COLO668 (cell line): ENCODE data around the gene ODAD3.
A peak's percentile ranks its signal among the peaks of the same experiment; 100 is the strongest.
"Not testable (repeated sequence)": the region's sequence is repeated elsewhere in the genome, so short reads cannot be mapped to it uniquely, and the experiment has no call there.

ENCODE experiments used
- DNase-seq: peaks from one replicate; lab custom pipeline; 2025; ENCODE audit not compliant: unreplicated experiment; lab: John Stamatoyannopoulos, UW

ODAD3 gene

DNA sequence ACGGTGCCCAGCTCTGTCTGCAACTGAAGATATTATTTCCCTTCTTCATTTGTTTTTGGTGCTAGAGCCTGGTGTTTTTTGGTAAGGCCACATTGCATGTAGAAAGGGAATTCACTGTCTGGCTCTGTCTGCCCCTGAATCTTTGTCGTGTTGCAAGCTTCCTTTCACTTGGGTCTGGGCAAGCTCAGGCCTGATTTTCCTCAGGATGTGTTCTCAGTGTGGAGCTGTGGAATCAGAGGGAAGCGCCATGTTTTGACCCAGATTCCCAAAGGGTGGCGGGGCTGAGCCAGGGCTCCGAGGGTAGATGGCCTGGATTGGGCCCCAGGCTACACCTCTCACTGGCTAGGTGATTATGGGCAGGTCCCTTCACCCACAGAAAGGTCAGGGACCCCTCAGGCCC lies 9.1 kb upstream of the ODAD3 start:
- no peak for DNase-seq

DNA sequence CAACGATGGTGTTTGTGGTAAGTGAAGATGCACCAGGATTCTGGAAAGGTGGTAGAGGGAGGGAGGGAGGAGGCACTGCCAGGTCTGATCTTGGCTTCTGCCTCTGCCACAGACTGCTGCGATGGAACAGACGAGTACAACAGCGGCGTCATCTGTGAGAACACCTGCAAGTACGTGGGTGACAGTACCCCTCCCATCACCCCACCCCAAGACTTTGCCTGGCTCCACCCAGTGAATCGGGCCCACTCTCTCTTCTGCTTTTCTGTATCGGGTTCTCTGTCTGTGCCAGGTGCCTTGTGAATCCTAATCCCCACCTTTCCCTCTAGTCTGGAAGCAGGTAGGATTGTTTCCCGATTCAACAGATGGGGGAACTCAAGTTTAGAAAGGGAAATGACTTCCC lies 3.0 kb upstream of the ODAD3 start:
- no peak for DNase-seq

DNA sequence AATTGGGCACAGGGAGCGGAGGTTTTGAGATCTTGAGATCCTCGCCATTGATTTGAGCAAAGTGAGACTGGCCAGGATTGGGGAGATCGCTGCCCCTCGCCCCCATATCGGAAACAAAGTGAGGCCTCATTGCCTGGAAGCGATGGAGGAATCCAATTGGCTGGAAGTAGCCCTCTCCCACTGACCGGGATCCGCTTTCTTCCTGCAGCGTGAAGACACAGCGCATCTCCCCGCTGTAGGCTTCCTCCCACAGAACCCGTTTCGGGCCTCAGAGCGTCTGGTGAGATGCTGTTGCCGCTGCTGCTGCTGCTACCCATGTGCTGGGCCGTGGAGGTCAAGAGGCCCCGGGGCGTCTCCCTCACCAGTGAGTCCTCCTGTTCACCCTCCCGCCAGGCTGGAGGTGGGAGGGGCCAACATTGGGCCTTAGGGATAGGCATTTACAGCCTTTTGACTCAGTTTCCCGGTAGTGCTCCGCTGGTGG lies 952 bp upstream of the ODAD3 start:
- DNase-seq, result peak; percentile 30

DNA sequence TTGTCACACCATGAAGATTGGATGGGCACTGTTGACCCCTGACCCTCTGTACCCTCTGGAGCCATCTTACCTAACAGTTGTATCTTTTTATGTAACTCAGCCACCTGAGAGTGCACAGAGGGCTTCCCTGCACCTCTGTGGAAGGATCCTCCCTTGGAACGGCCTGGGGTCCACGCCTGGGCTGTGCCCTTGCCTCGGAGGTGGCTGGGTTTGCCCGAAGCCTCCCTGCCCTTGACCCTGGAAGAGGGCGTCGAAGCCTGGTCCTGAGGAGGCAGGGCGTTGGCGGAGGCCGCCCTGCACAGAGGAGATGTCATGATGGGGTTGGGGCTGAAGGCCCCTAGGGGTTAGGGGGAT lies 241 bp downstream of the ODAD3 start:
- no peak for DNase-seq

DNA sequence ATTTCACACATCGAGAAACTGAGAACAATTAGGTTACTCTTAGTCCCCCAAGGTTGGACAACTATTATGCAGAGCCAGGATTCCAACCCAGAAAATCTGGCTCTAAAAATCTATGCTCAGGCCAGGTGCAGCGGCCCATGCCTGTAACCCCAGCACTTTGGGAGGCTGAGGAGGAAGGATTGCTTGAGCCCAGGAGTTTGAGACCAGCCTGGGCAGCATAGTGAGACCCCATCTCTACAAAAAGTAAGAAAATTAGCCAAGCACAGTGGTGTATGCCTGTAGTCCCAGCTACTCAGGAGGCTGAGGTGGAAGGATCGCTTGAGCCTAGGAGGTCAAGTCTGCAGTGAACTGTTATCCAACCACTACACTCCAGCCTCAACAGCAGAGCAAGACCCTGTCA lies 1.4 kb downstream of the ODAD3 start:
- not testable (repeated sequence) for DNase-seq

DNA sequence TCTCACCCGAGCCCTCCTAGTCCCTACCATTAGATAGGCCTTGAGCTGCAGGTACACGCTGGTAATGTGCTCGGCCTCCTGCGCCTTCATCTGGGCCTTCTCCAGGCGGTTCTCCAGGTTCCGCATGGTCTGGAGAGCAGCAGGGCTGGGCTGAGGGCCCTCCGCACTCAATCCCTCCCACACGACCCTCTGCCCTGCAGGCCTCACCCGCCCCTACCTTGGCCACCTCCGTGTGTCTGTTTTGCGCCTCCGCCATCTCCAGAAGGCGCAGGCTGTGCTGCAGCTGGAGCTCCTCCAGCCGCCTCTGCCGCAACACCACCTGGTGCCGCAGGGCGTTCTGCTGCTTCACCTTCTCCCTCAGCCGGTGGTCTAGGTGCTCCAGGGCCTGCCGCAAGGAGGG lies 8.3 kb downstream of the ODAD3 start:
- DNase-seq, result no peak

DNA sequence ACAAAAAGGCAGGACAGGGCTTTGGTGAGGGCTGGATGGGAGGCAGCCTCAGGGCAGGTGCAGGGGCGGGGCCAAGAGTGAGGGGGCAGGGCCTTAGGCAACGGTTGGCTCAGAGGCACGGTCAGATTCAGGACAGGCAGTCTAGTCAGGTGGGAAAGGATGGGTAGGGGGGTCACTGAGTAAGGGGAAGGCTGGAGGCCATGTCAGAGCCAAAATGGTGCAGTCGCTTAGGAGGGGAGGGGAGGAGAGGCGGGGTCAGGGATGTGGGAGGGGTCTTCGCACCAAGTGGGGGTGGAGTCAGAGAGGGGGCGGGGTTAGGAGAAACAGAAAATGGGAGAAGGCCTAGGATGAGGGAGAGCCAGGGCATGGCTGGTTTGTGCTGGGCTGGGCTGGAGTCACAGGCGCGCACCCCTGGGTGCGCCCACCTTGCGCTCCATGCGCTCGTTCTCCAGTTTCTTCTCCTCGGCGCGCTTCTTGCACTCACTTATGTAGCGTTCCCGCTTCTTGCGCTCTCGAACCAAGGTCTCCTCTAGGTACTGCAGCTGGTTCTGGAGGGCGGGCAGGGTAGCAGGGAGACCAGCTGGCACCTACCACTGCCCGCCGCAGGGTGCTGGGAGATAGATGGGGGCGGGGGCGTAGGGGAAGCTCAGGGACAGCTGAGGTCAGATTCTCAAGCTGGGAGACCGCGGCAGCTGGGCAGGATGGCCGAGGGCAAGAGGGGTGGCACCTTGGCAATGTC lies 9.0 kb downstream of the ODAD3 start:
- DNase-seq, result peak; percentile 18

DNA sequence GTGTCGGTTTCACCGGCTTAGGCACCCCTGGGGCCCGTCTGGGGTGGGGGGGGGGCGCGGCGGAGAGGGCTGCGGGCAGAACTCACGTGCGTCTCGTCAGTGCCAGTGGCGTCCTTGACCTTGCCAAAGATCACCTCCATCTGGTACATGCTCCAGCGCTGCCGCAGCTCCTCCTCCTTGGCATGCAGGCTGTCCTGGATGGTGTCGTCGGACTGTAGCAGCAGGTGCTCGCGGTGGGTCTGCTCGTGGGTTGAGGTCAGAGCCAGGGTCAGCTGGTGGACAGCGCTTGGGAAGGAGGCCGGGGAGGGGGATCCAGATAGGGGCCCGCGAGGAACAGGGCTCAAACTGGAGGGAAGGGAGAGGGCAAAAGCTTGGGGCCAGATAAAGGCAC lies 11.1 kb downstream of the ODAD3 start:
- no peak for DNase-seq

DNA sequence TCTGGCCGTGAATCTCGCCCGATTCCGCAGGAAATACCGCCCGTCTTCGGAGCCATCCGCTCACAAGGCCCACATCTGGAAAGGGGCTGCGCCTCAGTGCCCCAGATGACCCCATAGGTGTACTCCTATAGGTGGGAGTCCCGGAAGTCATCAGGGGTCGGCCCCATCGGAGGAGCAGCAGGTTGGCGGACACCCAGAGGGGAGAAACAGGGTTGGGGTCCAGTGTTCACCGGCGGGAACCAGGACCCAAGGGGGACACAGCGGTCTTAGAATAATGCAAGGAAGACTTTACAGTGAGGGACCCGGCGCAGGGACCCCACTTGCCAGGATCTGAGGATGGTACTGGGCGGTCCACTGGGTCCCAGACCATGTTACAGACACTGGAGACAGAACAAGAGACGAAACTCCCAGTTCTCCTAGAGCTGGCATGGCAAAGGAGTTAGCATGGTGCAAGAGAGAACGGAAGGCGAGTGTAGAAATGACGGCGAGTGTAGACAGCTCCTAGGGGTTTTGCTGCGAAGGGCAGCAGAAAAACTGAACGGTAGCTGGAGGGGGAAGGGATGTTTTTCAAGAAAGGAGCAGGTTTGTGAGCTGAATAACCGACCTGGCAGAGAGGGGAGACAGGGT lies 11.6 kb downstream of the ODAD3 start:
- DNase-seq, result no peak

DNA sequence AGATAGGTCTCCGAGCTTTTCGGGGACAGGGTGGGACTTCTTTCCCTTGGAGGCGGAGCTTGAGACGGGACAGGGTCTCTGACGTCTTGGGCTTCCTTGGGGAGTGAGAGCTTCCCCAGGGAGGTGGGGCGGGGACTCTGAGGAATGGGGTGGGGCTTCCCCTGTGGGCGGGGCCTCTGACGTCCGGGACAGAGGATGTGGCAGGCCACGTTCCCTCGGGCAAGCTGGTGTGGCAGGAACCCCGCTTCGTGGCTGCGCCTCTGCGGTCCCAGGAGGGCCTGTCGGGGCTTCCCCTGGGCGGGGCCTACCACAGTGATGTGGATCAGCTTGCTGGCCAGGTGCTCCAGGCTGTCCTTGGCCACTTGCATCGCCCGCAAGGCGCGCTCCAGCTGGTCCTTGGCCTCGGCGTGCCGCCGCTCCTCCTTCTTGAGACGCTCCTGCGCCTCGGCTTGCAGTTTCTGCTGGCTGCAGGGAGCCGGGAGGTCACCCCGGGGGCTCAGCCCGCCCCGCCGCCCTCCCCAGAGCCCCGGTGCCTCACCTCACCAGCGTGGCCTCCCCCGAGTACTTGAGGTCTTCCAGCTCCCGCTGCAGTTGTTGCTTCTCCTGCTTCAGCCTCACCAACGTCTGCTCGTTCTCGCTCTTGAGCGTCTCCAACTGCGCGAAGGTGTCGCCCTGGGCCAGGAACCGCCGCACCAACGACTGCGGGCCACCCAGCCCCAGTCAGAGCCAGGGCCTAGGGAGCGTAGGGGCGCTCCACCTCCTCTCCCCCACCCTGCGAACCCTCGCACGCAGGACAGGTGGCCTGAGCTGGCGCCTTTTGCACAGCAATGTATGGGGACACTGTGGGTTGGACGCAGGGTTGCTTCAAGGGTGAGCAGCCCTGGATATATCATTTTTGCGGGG lies 12.5 kb downstream of the ODAD3 start:
- peak; percentile 86 for DNase-seq

DNA sequence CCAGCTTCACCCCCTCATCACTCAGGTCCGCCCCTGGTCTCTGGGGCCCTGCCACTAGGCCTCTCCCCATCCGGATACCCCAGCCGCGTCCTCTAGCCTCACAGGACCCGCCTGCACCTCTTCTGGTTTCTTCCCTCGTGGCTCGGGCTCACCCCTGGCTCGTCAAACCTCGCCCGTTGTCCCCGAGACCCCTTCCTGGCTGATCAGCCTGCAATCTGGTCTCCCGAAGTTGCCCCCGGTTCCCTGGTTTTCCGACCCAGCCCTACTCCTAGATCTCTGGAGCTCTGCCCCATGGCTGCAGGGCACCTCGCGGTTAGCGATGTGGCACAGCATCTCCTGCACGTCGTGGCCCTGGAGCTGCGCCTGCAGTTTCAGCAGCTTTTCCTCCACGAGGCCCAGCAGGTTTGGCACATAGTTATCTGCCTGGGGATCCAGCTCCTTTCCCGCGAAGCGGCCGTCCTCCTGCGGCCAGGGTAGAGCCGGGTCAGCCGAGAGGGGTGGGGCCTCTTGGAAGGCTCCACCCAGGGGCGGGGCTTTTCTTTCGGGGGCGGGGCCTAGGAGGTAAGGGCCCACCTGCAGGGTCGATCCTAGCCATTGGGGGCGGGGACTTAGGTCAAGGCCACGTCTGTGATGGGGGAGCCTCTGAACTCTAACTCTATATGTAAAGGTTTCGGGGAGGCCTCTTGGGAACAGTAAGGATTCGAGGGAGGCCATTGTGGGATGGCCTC lies 13.4 kb downstream of the ODAD3 start:
- DNase-seq, result peak; percentile 66

DNA sequence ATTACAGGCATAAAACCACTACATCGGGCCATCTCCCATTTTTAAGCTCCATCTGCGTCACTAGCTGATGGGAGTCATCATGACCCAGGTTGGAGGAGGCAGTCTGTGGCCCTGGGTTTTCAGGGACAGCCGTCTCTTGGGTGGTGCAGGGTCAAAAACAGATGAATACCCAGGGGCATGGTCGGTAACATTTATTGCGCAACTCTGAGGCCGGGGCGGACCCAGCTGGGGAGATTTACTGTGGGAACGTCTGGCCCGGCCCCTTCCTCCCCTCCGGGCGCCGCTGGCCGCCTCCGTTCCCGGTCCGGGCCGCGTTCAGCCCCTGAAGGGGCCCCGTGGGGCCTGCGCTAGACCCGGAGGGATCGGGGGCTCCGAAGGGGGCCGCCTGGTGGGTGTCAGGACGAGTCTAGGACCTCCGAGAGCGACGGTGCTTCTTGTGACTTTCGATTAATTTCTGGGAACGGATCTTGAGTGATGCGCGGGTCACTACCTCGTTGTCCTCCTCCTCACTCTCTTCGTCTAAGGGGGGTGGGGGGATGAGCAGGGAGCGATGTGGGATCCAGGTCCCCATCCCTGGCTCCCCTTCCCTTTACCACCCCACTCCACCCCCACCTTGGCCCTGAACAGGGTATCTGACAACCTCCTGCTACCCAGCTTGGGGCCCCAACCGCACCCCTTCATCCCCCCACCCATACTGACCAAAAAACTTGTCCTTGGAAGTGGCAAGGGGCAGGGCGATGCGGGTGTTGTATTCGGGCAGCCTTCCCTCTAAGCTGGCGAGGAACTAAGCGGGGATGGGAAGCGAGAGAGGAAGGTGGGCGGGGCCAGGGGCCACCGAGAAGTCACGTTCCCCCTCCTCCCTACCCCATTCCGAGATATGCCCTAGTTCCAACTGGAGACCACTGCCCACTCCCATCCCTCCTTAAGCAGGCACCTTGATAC lies 14.2 kb downstream of the ODAD3 start:
- DNase-seq, result peak; percentile 60

DNA sequence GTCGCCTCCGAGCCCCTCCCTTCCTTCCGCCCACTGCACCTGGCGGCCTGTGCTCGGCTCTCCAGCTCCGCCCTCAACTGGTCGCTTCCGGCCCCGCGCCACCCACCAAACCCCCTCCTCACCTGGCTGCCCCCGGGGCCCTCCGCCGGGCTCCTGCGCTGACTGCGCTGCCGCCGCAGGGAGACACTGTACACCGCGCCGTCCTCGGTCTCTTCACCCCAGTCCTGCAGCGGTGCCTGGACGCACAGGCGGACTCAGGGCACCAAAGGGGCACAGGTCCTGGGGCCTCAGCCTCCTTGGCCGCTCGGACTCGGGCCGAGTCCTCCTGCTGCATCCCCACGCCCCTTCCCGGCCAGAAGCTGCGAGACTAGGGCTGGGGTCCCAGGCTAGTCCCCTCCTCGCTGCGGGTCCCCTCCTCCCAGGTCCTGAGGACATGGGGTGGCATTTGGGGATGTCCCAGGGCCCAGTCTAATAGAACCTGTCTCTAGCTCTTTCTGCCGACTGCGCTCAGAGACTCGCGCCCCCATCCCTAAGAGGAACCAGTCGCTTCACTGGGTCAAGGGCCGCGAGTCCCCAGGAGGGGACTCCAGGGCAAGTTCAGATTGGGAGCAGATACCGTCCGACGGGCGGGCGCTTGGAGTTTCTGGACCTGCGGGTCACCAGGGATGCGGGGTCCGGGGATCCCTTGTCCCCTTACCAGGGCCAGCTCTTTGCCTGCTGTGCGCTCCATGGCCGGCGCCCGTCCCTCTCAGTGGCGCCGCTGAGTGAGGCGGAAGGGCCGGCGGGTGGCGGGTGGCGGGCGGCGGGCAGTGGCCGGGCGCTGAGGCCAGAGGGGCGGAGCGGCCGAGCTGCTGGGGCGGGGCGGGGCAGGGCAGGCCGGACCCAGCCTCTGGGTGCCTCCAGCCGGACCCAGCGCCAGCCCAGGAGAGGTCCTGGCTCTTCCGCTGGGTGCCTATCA lies 16.1 kb downstream of the ODAD3 start, which contains the start of gene RGL3:
Gene RGL3 (minus strand): TSS at position 766 of the 958 bp plus-strand sequence. CDS start 36 bp downstream, at position 730.
- peak; percentile 90 for DNase-seq

DNA sequence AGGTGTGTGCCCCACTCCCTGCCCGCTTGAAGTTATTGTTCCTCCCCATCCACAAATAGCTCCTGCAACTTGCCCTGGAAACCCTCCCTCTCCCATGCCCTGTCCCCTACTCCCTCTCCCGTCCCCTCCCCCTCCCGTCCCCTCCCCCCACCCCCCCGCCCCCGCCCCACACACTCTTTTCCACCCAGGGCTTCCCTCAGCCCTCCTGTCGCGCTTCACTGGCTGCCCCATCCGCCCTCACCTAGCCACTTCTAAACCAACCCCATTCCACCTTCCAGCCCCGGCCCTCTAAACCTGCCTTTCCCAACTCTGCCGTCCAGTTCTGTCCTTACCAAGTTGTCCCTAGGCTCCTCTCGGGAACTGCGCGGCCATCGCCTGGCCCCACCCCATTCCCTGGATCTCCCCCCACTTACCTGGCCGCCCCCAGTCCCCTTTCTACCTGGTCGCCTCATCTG lies 16.8 kb downstream of the ODAD3 start:
- peak; percentile 76 for DNase-seq

DNA sequence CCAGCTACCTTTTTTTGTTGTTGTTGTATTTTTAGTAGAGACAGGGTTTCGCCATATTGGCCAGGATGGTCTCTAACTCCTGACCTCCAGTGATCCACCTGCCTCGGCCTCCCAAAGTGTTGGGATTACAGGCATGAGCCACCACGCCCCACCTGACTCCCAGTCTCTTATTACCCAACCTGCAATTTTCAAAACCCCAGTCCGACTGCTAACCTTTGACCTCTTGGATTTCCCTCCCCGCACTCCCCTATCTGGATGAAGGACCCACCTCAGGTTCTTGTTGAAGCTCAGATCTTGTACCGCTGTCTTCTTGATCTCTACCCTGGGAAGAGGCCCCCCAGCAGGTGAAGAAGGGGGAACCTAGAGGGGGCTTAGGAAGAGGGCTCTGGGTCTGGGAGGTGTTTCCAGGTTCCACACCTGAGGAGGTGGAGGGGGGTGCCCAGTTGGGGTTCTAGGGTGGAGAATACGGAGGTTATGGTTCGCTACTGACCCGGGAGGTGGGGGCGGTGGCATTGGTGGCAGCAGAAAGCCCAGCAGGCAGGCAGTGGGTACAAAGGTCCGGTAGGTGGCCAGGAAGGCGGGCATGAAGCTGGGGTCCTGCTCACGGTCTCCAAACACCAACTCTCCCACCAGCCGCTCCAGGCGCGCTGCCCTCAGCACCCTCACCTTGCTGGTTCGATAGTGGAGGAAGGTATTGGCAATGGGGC lies 18.4 kb downstream of the ODAD3 start:
- no peak for DNase-seq

DNA sequence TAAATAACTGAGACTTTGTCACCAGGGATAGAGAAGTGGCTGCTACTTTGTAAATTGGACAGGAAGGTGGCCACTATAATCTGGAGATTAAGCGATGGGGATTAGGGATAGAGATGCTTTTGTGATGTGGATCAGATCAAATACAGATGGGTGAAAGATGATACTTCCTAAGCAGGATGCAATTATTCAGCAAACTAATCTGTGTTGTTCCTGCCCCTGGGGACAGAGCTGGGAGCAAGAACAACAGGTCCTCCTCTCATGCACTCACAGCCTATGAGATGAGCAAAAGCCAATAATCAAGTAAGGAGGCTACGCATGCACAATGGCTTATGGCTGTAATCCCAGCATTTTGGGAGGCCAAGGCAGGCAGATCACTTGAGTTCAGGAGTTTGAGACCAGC lies 20.4 kb downstream of the ODAD3 start:
- peak; percentile 21 for DNase-seq

DNA sequence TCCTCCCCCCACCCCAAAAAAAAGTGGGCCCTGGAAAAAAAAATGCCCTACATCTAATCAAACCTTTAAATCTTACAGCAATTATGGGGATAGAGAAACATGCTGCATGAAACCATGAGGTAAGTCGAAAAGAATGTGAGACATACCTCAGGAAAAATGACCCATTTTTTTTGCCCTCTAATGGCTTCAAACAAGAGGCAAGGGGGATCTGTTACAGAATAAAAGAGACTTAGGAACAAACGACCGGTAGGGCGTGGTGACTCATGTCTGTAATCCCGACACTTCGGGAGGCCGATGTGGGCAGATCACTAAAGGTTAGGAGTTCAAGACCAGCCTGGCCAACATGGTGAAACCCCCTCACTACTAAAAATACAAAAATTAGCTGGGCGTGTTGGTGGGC lies 24.2 kb downstream of the ODAD3 start:
- DNase-seq, result no peak

DNA sequence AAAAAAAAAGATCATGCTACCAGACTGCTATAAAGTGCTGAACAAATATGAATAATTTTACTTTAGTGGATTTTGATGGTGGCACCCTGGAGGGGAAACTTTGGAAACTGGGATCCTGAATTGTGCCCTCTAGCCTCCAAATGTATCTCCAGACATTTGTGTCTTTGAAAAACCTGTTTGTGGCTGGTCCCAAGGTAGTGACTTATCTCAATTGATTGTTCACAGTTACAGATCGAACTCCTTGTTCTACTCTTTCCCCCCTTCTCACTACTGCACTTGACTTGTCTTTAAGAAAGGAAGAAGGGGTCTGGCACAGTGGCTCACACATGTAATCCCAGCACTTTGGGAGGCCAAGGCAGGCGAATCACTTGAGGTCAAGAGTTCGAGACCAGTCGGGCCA lies 26.3 kb downstream of the ODAD3 start:
- no peak for DNase-seq
